SK-N-SH treated with all-trans-retinoic acid at 6 μM for 48 hours (cell line): ENCODE results near the gene PDCD4.

Source experiments
- ATAC-seq: fragments of 200-7000 bp; cut with Tn5 transposase; 3 replicates; pipeline ENCODE4 v1.9.1; 2020; ENCODE audit warnings: mild to moderate bottlenecking, moderate library complexity
- ARNTL ChIP-seq: fragments of 450-650 bp; formaldehyde crosslinking; IDR thresholded peaks from 2 replicates; pipeline ENCODE4 v1.5.0; 2020; ENCODE audit warnings: low read depth, mild to moderate bottlenecking, moderate library complexity, borderline replicate concordance
- BACH2 ChIP-seq: fragments of 250-450 bp; sonication (Bioruptor Pico); IDR thresholded peaks from 2 replicates; pipeline ENCODE4 v1.9.0; 2021; ENCODE audit warnings: mild to moderate bottlenecking, borderline replicate concordance
- CSDC2 ChIP-seq: fragments of 250-450 bp; sonication (Bioruptor Pico); IDR thresholded peaks from 2 replicates; pipeline ENCODE4 v1.5.0; 2020; ENCODE audit warnings: mild to moderate bottlenecking, moderate library complexity
- CSRNP3 ChIP-seq: fragments of 250-450 bp; sonication (Bioruptor Pico); IDR thresholded peaks from 2 replicates; pipeline ENCODE4 v1.5.1; 2021; ENCODE audit warnings: mild to moderate bottlenecking, moderate library complexity
- ESRRG ChIP-seq: fragments of 250-450 bp; sonication (Bioruptor Pico); IDR thresholded peaks from 2 replicates; pipeline ENCODE4 v1.6.1; 2021; ENCODE audit warnings: mild to moderate bottlenecking
- GLIS3 ChIP-seq: fragments of 250-450 bp; sonication (Bioruptor Pico); IDR thresholded peaks from 2 replicates; pipeline ENCODE4 v1.5.0; 2020; ENCODE audit warnings: mild to moderate bottlenecking, moderate library complexity
- ISL1 ChIP-seq: fragments of 250-450 bp; sonication (Bioruptor Pico); IDR thresholded peaks from 2 replicates; pipeline ENCODE4 v2.1.2; 2022; ENCODE audit warnings: mild to moderate bottlenecking, moderate library complexity
- OSR1 ChIP-seq: fragments of 250-450 bp; sonication (Bioruptor Pico); IDR thresholded peaks from 2 replicates; pipeline ENCODE4 v1.8.0; 2022; ENCODE audit warnings: moderate library complexity, mild to moderate bottlenecking, inconsistent platforms
- PATZ1 ChIP-seq: fragments of 250-450 bp; sonication (Bioruptor Pico); IDR thresholded peaks from 2 replicates; pipeline ENCODE4 v1.8.0; 2020; ENCODE audit warnings: mild to moderate bottlenecking, moderate library complexity, borderline replicate concordance
- PPARA ChIP-seq: fragments of 250-450 bp; sonication (Bioruptor Pico); IDR thresholded peaks from 2 replicates; pipeline ENCODE4 v1.5.0; 2020; ENCODE audit warnings: mild to moderate bottlenecking, borderline replicate concordance
- SNAI2 ChIP-seq: fragments of 250-450 bp; sonication (Bioruptor Pico); IDR thresholded peaks from 2 replicates; pipeline ENCODE4 v1.5.0; 2020; ENCODE audit warnings: mild to moderate bottlenecking, moderate library complexity
- TCF4 ChIP-seq: fragments of 250-450 bp; sonication (Bioruptor Pico); IDR thresholded peaks from 2 replicates; pipeline ENCODE4 v1.8.0; 2021; ENCODE audit warnings: mild to moderate bottlenecking, moderate library complexity, borderline replicate concordance
- TOX ChIP-seq: fragments of 250-450 bp; sonication (Bioruptor Pico); IDR thresholded peaks from 2 replicates; pipeline ENCODE4 v1.8.0; 2021; ENCODE audit warnings: mild to moderate bottlenecking, moderate library complexity, borderline replicate concordance
- TSHZ2 ChIP-seq: fragments of 250-450 bp; sonication (Bioruptor Pico); IDR thresholded peaks from 2 replicates; pipeline ENCODE4 v1.5.0; 2020; ENCODE audit warnings: mild to moderate bottlenecking, moderate library complexity
- ZC3H10 ChIP-seq: fragments of 250-450 bp; sonication (Bioruptor Pico); IDR thresholded peaks from 2 replicates; pipeline ENCODE4 v1.5.1; 2021; ENCODE audit warnings: mild to moderate bottlenecking, moderate library complexity
- ZFP3 ChIP-seq: fragments of 250-450 bp; sonication (Bioruptor Pico); IDR thresholded peaks from 2 replicates; pipeline ENCODE4 v1.5.0; 2020; ENCODE audit warnings: mild to moderate bottlenecking, moderate library complexity
- ZFP30 ChIP-seq: fragments of 450-650 bp; formaldehyde crosslinking; IDR thresholded peaks from 2 replicates; pipeline ENCODE4 v1.5.0; 2022; ENCODE audit warnings: mild to moderate bottlenecking, moderate library complexity
- ZNF565 ChIP-seq: fragments of 450-650 bp; formaldehyde crosslinking; conservative IDR thresholded peaks from 2 replicates; pipeline ENCODE4 v1.5.0; 2020; ENCODE audit warnings: low read depth, mild to moderate bottlenecking, moderate library complexity
- ZNF70 ChIP-seq: fragments of 450-650 bp; formaldehyde crosslinking; IDR thresholded peaks from 2 replicates; pipeline ENCODE4 v1.5.0; 2020; ENCODE audit warnings: mild to moderate bottlenecking, moderate library complexity
- ZNF8 ChIP-seq: fragments of 450-650 bp; formaldehyde crosslinking; IDR thresholded peaks from 2 replicates; pipeline ENCODE4 v1.5.0; 2020; ENCODE audit warnings: mild to moderate bottlenecking, moderate library complexity
- TF ChIP-seq, protein P1 (sequence below): fragments of 250-450 bp; sonication (Bioruptor Pico); IDR thresholded peaks from 2 replicates; pipeline ENCODE4 v1.5.1; 2020; ENCODE audit warnings: low read depth, mild to moderate bottlenecking, moderate library complexity
- TF ChIP-seq, protein P2 (sequence below): fragments of 250-450 bp; sonication (Bioruptor Pico); IDR thresholded peaks from 2 replicates; pipeline ENCODE4 v1.8.0; 2021; ENCODE audit warnings: low read depth, mild to moderate bottlenecking, moderate library complexity, borderline replicate concordance

PDCD4 gene

GRCh38 chr10:110843796-110844616 is 27.7 kb upstream of the PDCD4 start:
- no peak for TF ChIP-seq TCF4 (CRISPR knock-in tag)
- TF ChIP-seq, protein P1, sequence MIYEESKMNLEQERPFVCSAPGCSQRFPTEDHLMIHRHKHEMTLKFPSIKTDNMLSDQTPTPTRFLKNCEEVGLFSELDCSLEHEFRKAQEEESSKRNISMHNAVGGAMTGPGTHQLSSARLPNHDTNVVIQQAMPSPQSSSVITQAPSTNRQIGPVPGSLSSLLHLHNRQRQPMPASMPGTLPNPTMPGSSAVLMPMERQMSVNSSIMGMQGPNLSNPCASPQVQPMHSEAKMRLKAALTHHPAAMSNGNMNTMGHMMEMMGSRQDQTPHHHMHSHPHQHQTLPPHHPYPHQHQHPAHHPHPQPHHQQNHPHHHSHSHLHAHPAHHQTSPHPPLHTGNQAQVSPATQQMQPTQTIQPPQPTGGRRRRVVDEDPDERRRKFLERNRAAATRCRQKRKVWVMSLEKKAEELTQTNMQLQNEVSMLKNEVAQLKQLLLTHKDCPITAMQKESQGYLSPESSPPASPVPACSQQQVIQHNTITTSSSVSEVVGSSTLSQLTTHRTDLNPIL (CRISPR knock-in tag) = no peak
- TF ChIP-seq ZFP30 (CRISPR knock-in tag) = no peak
- no peak for TF ChIP-seq SNAI2
- no peak for TF ChIP-seq CSDC2 (CRISPR knock-in tag)
- TF ChIP-seq GLIS3 (CRISPR knock-in tag) = no peak
- TF ChIP-seq OSR1 = no peak
- TF ChIP-seq TSHZ2 (CRISPR knock-in tag) = no peak
- no peak for TF ChIP-seq TOX
- TF ChIP-seq PPARA (CRISPR knock-in tag) = no peak
- no peak for TF ChIP-seq ISL1 (CRISPR knock-in tag)
- TF ChIP-seq BACH2 (CRISPR knock-in tag) = no peak
- no peak for TF ChIP-seq ZFP3 (CRISPR knock-in tag)
- TF ChIP-seq ESRRG (CRISPR knock-in tag) = no peak
- TF ChIP-seq, protein P2, sequence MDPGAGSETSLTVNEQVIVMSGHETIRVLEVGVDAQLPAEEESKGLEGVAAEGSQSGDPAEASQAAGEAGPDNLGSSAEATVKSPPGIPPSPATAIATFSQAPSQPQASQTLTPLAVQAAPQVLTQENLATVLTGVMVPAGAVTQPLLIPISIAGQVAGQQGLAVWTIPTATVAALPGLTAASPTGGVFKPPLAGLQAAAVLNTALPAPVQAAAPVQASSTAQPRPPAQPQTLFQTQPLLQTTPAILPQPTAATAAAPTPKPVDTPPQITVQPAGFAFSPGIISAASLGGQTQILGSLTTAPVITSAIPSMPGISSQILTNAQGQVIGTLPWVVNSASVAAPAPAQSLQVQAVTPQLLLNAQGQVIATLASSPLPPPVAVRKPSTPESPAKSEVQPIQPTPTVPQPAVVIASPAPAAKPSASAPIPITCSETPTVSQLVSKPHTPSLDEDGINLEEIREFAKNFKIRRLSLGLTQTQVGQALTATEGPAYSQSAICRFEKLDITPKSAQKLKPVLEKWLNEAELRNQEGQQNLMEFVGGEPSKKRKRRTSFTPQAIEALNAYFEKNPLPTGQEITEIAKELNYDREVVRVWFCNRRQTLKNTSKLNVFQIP (CRISPR knock-in tag) = no peak
- TF ChIP-seq ZNF565 = no peak
- ATAC-seq = no peak

DNA sequence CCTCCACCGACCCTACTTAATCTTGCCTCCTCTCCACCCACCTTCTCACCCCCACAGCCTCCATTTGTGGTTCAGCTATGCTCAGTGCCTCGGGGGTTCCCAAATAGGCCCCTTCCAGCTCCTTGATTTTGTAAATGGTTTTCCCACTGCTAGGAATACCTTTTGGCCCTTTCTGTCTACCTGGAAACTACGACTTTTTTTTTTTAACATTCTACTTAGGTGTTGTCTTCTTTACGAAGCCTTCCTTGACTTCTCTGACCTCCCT is 27.2 kb upstream of the PDCD4 start:
- TF ChIP-seq SNAI2 (no peak), PATZ1 (CRISPR knock-in tag) (no peak), ARNTL (CRISPR knock-in tag) (no peak), CSDC2 (CRISPR knock-in tag) (no peak), BACH2 (CRISPR knock-in tag) (no peak), ZNF565 (no peak), CSRNP3 (CRISPR knock-in tag) (no peak), TOX (no peak), TSHZ2 (CRISPR knock-in tag) (no peak), OSR1 (no peak), ZFP30 (CRISPR knock-in tag) (no peak), ZNF70 (CRISPR knock-in tag) (no peak), ZFP3 (CRISPR knock-in tag) (no peak), ZNF8 (no peak), ESRRG (CRISPR knock-in tag) (no peak), GLIS3 (CRISPR knock-in tag) (no peak), ZC3H10 (CRISPR knock-in tag) (no peak), ISL1 (CRISPR knock-in tag) (no peak)
- TF ChIP-seq, protein P1 (CRISPR knock-in tag) = no peak
- TF ChIP-seq, protein P2 (CRISPR knock-in tag) = no peak
- ATAC-seq = no peak
